Measurements from ENCODE around the gene LSAMP.
"Not testable (repeated sequence)": the region's sequence is repeated elsewhere in the genome, so short reads cannot be mapped to it uniquely, and the experiment has no call there.

Gene LSAMP

DNA sequence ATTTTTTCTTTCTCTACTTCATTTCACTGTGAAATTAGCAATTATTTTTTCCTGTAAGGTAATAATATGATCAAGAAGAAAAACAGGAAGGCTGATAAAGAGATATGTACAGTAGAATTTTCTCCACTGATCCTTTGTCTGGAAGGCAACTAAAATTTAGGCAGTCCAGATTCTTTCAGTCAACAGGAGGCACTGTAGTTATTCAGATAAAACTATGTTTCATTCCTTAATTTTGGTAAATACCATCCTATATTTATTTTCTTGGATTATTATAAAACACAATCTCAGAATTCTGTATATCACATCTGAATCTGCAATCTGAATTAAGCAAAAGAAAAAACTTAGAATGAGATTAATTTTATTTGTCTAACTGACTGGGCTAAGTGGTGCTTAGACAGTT is 343.2 kb downstream of the LSAMP start:
- DNase-seq, result no peak

- peak; percentile 30 for DNase-seq
Observed at GRCh38 chr3:116097226-116097625, 348.1 kb downstream of the LSAMP start.

- no peak for DNase-seq
Observed at GRCh38 chr3:116096631-116097030, 348.7 kb downstream of the LSAMP start.

- DNase-seq, result no peak
Observed at GRCh38 chr3:116093374-116093773, 351.9 kb downstream of the LSAMP start.

DNA sequence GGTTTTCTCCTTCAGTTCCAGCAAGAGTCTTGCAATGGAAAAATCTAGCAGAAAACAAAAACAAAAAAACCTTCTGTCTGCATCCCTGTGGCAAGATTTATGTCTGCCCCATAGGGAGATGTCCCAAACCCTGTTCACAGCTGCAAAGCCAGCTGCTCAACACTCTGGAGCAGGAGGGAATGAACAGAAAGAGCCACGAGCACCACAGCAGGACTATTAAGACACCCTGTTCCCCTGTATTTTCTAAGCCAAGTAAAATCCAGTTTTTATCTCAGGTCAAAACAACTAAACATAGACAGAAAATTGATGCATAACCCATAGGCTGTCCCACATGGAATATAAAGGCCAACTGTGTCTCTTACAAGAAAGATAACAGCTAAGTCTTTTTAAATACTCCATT is 357.9 kb downstream of the LSAMP start:
- DNase-seq, result no peak

- no peak for DNase-seq
Observed at GRCh38 chr3:116084999-116085791, 360.1 kb downstream of the LSAMP start.

DNA sequence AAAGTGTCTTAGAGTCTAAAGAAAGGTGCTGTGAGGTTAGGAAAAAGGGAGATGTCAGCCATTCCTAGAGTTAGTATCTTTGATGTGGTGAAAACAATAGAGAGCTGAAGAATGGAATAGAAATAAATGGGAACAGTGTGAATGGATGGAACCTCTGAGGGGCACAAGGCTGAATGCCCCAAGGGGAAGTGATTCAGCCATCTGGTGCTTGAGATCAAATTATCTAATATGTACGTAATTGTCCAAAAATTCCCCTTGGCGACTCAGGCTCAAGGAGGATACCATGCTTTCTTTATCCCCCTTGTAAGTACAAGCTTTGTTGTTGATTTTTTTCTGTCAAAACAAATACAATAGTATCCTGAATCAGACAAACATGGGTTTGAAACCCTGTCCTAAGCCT is 361.6 kb downstream of the LSAMP start:
- DNase-seq, result peak; percentile 10

- no peak for DNase-seq
Observed at GRCh38 chr3:116078561-116078960, 366.7 kb downstream of the LSAMP start.

DNA sequence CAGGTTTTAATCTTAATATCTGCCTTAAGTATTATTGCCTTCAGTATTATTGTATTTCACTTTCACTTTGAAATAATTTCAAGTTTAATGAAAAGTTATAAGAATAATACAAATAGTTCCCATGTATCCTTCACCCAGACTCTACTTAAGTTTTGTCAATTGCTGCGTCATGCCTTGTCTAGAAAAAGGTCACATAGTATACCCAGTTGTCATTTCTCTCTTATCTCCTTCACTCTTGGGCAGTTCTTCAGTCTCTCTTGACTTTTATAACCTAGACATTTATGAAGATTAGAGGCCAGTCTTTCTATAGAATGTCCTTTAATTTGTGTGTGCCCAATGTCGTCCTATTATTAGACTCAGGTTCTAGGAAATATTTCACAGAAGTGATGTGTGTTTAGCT is 367.7 kb downstream of the LSAMP start:
- DNase-seq, result no peak

DNA sequence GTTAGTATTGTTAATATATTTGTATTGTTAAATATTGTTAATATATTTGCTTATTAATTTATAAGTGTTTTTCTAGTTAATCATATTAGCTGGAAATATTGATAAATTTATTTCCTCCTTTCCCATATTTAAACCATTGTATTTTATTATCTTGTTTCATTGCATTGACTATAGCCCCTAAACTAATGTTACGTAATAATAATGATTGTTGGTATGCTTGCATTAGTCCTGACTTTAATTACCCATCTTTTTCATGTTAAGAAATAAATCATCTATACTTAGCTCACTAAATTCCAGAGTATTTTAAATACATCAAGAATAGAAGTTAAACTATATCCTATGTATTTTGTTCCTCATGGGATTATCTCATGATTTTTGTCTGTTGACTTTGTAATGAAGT is 368.2 kb downstream of the LSAMP start:
- no peak for DNase-seq

DNA sequence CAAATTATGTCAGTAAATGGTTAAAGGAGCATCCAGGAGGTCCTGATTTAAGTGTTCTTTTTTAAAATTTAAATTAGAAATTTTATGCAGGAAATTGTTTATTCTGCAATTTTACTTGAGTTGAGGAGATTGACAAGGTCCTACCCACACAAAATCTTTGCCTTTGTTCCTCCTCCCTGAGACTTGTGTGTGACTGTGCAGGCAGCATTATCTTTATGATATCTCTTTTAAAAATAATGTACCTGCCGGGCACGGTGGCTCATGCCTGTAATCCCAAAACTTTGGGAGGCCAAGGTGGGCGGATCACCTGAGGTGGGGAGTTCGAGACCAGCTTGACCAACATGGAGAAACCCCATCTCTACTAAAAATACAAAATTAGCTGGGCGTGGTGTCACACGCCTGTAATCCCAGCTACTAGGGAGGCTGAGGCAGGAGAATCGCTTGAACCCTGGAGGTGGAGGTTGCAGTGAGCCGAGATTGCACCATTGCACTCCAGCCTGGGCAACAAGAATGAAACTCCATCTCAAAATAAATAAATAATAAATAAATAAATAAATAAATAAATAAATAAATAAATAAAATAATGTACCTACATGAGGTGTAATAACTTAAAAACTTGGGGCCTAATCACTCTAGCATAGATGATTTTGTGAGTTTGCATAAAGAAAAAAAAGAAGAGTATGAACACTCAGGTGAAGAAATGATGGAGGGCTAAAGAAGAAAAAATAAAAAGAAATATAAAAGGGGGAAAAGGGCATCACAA is 374.6 kb downstream of the LSAMP start:
- DNase-seq, result not testable (repeated sequence)

DNA sequence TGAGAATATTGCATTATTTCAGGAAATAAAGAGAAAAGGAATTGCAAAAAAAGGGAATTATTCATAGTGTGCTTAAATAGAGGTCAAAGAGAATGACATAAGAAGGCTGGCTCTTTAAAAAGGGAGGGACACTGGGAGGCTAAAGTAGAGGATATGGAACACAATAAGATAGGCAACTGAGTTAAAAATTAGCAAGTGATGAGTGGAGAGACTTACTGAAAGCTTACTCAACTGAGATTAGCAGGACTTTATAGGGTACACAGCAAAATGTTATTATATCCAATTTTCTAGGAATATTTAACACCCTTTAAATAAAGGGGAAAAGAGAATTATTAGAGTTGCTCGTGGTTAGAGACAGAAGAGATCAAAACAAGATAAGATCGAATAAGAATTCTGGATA is 375.2 kb downstream of the LSAMP start:
- DNase-seq, result no peak

DNA sequence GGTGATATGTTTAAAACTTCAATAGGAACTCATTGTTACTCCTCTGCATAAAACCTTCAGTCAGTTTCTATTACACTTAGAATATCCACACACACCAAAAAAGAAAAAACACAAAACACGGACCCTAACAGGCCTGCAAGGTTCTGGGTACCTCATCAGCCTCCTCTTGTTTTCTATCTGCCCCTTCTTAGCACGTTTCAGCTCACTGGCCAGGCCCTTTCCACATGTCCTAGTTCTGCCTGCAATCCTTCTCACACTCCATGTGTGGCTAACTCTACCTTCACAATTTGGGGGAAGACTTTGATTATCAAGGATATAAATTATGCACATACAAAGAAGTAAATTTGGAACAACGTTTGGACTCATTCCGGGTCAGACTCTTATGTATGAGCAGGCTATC is 376.3 kb downstream of the LSAMP start:
- DNase-seq, result no peak

DNA sequence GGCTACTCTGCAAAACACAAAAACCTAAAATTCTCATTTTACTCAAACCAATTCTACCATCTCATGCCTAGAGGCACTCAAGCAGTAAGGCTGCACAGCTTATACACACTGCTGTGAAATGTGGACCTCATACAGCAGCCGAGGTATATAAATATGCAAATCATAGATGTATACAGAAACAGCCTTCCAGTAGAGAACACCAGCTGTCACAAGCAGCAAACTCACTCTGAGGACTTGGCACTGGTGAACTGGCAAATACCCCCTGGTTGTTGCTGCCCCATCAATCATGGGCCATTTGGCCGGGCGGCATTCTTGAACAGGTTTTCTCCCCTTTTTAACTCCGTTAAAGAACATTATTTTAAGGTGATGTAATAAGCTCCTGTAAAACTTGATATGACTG is 378.0 kb downstream of the LSAMP start:
- DNase-seq, result no peak

- DNase-seq, result no peak
Observed at GRCh38 chr3:116065501-116065900, 379.8 kb downstream of the LSAMP start.

GRCh38 chr3:116064646-116065045 is 380.6 kb downstream of the LSAMP start:
- no peak for DNase-seq

- peak; percentile 96 for DNase-seq
Observed at GRCh38 chr3:116059421-116060096, 385.7 kb downstream of the LSAMP start.

- no peak for DNase-seq
Observed at GRCh38 chr3:116058844-116059243, 386.4 kb downstream of the LSAMP start.

- DNase-seq, result peak; percentile 56
Observed at GRCh38 chr3:116057400-116058006, 387.8 kb downstream of the LSAMP start.

GRCh38 chr3:116056280-116056679 is 389.0 kb downstream of the LSAMP start:
- no peak for DNase-seq

GRCh38 chr3:116053017-116053416 is 392.3 kb downstream of the LSAMP start:
- DNase-seq, result no peak

DNA sequence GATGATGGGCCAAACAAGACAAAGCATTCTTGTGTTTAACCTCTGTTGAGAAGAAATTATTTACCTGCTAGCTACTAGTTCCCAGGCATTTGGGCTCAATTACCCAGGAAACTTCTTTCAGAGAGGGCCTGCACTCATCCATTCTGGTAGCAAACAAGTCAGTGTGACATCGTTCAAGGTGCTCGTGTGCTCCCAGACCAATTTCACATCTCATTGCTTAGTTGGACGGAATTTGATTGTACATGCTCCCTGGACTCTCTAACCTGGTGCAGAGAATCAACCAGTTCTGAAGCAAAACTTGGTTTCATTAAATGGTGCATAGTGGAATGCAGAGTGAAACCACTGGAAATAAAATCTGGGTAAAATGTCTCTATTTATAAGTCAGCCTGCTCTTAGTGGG is 392.7 kb downstream of the LSAMP start:
- no peak for DNase-seq

DNA sequence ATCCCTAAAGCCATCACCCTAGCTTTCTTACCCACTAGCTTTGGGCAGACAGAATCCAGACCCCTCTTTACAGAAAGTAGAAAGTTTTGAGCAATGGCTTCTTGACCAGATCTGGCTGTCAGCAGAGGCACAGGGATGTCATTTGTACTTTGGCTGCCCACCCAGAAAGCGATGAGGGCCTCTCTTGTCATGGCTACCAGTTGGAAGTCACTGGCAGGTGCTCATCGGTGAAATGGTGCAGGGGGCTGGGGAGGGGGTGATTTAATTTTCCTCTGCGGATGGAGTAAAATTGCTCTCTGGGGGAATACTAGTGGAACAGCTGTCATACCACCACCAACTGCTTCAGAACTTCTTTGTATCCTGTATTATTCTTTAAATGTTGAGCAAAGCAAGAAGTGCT is 393.7 kb downstream of the LSAMP start:
- no peak for DNase-seq

All from fibroblast of skin of right biceps (primary cell).